Lower leg skin (tissue), 3 donors: ENCODE data around the gene CD47.

Experiments used
- POLR2A ChIP-seq, 2 donors: fragments of 450-650 bp; IDR thresholded peaks; one replicate each; pipeline ENCODE4 v1.6.1; 2016 to 2017; ENCODE audit warnings: antibody characterized with exemption in 2 of 2, mild to moderate bottlenecking in 1 of 2, moderate library complexity in 1 of 2
- TF ChIP-seq, protein P1 (sequence below), 3 donors: fragments of 450-650 bp; IDR thresholded peaks; one replicate each; pipeline ENCODE4 v1.5.1; 2016; ENCODE audit warnings: antibody characterized with exemption in 3 of 3, mild to moderate bottlenecking in 3 of 3, moderate library complexity in 2 of 3

DNA sequence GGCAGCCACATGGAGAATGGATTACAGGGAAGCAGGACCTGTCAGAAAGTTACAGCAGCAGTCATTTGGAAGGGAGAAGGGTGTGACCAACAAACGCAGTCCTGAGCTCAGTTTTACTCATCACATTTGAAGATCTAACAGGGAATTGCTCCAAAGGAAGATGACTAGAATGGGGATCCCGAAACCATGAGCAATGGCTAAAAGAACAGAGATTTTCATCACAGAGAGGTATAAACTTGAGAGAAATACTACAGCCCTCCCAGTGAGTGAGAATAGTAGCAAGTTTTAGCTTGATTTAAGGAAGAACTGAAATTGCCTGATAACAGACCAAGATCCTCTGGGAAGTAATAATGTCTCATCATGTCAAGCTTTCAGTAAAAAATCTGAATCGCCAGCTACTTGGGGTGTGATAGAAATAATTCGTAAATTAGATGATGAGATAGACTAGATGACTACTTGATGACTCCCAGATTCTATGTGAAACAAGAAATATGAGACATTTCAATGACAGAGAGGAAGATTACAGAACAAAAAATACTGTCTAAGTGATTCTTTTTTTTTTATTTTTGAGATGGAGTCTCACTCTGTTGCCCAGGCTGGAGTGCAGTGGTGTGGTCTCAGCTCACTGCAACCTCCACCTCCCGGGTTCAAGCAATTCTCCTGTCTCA, 16.9 kb downstream of the CD47 start:
- TF ChIP-seq, protein P1, sequence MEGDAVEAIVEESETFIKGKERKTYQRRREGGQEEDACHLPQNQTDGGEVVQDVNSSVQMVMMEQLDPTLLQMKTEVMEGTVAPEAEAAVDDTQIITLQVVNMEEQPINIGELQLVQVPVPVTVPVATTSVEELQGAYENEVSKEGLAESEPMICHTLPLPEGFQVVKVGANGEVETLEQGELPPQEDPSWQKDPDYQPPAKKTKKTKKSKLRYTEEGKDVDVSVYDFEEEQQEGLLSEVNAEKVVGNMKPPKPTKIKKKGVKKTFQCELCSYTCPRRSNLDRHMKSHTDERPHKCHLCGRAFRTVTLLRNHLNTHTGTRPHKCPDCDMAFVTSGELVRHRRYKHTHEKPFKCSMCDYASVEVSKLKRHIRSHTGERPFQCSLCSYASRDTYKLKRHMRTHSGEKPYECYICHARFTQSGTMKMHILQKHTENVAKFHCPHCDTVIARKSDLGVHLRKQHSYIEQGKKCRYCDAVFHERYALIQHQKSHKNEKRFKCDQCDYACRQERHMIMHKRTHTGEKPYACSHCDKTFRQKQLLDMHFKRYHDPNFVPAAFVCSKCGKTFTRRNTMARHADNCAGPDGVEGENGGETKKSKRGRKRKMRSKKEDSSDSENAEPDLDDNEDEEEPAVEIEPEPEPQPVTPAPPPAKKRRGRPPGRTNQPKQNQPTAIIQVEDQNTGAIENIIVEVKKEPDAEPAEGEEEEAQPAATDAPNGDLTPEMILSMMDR (IDR thresholded peaks at IDR 0.05), result no peak
- no peak for TF ChIP-seq POLR2A (IDR thresholded peaks at IDR 0.05)
